ENCODE results near the gene CADPS2. TPM values are rescaled to one million over a fixed set of nuclear protein-coding genes. Genes with fewer than 3 reads are reported as not detected.
"Not testable (repeated sequence)": the region's sequence is repeated elsewhere in the genome, so short reads cannot be mapped to it uniquely, and the experiment has no call there.

The CADPS2 gene
- total RNA-seq, 1 experiment from 2014 or later: 0.23 TPM

DNA sequence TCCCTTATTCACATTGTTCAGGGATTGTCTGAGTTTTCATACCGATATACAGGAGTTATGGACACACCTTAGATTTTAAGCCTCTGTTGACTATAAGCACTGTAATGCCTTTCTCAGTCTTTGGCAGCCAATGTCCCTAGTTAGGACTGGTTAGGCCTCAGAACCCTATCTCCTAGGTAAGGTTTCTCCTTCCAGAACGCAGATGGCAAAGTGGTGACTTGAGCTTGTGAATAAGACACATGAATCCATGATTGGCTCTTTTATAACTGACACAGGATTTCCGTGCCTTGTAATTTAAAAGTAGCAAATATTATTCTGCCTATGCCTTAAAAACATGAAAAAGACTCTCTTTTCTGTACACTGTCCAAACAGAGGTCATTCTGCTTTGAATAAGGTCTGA is 171.1 kb downstream of the CADPS2 start:
- no peak for DNase-seq (ENCODE audit: low read depth)

DNA sequence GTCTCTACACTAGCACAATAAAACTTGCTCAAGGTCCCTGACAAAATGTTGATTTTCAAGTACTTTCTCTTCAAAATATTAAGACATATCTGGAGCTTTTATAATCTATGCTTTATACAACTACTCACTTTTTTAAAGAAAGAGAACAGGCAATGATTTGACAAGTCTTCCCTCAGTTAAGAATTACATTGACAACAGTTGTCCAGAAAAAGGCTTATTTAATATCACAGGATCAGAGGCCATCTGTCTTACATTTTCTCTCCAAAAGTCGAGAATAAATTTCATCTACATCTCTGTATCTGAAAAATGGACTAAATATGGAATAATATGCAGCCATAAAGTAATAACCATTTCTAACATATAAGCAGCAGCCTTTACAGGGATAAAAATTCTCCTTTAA is 175.3 kb downstream of the CADPS2 start:
- no peak for DNase-seq (ENCODE audit: low read depth)

DNA sequence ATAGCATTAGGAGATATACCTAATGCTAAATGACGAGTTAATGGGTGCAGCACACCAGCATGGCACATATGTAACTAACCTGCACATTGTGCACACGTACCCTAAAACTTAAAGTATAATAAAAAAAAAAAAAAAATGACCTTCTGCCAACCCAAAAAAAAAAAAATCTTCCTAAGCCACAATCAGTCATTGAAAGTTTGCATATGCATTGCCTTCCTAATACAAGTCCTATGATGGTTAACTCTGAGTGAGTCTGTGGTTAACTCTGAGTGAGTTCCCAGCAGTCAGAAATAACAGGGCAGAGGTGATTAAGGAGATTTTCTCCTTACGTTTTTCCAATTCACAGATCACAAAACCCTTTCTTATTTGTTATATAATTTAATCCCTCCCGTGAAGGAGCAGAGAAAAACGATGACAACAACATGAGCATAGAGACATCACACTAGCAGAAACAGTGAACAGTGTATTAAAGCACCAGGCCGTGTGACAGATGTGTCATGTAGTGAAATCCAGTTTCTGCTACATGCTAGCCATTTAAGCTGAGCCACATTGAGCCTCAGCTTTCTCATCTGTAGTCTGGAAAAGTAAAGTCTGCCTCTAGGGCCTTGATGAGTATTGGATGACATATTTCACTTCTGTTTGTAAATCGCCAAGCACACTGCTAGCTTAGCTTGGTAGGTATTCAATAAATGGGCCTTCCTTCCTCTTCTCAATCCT is 176.2 kb downstream of the CADPS2 start:
- DNase-seq (ENCODE audit: low read depth): no peak

DNA sequence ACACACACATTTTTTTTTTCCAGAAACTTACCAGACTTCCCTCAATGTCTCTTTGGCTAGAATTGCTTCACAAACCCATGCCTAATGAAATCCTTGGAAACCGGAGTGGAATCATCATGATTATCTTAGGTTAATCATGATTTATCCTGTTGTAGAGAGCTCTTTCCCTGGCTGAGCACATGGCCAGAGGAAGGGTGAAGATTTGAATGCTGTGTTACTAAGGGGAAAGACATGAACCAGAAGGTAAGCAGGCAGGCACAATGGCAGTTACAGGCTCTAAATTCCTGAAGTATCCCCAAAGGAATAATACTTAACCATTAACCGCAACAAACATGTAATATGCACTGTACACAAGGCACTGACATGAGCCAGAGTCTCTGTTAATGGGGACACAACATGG is 179.4 kb downstream of the CADPS2 start:
- DNase-seq (ENCODE audit: low read depth): no peak

DNA sequence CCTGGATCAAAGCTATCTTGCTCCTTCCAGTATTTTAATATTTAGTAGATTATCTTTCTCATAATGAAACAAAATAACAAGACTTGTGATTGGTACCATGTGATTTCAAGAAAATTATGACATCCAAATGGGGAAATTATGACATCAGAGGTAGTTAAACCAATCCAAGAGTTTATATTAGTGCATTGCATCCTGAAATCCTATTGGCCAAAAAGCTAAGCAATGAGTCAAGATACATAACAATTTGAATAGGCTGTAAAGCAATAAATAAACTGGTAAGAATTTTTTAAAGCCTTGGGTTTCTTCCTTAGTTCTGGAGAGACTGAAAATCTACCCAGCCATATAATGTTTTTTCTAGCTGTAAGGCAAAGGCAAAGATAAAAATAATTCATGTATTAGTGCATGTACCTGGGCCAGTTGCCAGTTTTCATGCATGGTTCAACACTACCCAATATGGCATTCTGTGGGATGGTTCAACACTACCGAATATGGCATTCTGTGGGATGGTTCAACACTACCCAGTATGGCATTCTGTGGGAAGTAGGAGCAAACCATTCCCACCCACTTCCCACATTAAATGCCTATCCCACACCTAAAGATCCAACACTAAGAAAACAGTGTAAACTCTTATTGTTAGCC is 183.3 kb downstream of the CADPS2 start, which contains the start of gene RNF148:
TSS of gene RNF148 (minus strand) at position 51 of the 639 bp plus-strand sequence. CDS start 172 bp downstream, outside the sequence.
- DNase-seq (ENCODE audit: low read depth): no peak

DNA sequence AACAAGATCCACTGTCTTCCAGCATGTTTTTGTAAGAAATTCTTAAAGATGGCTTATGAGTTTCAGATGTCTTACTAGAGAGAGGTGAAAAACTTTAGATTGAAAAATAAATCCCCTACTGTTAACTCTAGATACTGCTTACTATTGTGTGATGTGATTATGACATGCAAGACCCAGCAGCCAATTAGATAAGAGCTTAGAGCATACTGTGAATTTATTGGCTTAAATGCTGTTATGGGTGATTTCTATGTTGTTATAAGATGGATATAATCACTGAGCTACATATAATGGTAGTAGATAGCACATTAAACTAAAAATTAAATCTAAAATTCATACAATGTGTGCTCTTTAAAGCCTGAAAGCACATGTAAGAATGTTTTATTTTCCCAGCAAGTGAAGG is 187.2 kb downstream of the CADPS2 start, which contains the start of gene RNF133:
TSS of gene RNF133 (minus strand) at position 101 of the 400 bp plus-strand sequence. CDS start 199 bp downstream, outside the sequence.
- DNase-seq (ENCODE audit: low read depth): no peak

DNA sequence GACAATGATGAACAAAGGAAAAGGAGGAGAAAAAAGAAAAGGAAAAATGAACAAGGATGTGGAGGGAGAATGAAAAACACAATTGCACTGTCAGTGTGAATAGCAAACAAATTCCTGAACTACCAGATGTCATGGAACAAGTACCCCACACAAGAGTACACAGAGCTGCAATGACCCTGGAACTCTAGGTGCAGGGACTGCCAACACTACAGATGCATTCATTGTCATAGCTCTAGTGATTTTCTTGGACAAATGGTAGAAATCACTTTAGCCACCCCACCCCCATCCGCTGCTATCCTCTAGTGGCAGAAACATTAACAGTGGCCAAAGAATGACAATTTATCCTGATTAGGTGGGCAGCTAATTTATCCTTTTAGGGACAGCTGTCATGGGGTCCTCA is 190.4 kb downstream of the CADPS2 start:
- DNase-seq (ENCODE audit: low read depth): no peak

DNA sequence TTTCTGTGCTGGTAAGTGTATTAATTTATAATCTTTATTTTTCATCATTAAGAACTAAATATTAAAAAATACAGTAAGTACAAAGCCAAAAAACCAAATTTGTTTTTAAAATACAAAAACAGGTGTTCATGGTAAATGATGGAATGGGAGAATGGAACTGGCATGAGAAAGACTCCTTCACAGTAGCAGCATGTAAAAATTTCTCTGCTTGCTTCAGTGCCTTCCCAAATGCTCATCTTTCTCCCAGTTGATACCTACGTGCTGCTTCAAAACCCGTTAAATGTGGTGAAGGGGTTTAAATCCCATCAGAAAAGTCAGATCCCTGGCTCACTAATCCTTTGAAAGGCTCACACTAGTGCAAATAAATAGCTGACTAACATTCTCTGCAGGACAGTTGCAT is 191.6 kb downstream of the CADPS2 start:
- no peak for DNase-seq (ENCODE audit: low read depth)

DNA sequence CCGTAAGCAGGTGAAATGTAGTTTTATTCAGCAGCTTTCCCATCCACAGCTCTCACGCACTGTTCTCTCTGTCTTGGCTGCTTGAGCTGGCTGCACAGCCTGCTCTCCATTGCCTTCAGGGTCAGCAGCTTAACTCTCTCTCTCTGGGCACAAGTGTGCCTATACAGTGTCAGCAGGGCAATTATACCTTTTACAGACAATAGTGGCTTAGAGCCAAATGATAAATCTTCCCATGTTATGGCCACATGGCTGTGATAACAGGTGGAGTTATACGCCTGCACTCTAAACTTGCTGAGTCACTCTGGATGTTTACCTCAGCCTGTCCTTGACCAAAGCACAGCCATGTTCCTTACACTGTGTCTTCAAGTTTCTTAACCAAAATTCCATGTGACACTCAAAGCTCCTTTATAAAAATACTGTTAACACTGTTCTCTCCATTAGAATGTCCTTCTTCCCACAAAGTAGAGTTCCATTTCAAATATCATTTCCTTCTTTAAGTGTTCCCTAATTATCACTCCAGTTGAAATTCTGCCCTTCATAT is 193.4 kb downstream of the CADPS2 start:
- no peak for DNase-seq (ENCODE audit: low read depth)

DNA sequence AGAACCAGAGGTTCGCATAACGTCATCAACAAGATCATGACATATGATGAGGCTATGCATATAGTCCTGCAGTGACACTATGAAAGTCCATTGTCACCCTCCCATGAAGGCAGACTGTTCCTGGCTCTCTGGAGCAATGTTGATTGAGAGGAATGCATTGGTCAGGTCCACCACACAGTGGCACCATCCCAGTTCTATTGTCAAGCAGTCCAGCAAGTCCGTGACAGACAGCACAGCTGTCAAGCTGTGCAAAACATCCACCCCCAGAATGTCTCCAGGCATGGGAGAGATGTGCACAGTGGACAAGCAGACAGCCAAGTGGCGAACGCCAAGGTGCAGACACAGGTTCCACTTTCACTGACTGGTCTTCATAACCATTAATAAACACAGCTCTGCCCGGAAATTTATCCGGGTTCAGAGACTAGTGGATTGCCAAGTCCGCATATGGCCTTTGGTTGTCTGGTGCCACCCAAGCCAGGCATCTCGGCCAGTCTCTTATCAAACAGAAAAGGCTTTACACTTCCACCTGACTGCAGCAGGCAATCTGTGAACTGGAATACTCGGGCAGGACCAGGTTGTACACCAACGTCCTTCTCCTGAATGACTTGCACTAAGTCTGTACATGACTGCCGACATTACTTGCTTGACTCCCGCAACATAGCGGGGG is 194.6 kb downstream of the CADPS2 start:
- DNase-seq (ENCODE audit: low read depth): no peak

DNA sequence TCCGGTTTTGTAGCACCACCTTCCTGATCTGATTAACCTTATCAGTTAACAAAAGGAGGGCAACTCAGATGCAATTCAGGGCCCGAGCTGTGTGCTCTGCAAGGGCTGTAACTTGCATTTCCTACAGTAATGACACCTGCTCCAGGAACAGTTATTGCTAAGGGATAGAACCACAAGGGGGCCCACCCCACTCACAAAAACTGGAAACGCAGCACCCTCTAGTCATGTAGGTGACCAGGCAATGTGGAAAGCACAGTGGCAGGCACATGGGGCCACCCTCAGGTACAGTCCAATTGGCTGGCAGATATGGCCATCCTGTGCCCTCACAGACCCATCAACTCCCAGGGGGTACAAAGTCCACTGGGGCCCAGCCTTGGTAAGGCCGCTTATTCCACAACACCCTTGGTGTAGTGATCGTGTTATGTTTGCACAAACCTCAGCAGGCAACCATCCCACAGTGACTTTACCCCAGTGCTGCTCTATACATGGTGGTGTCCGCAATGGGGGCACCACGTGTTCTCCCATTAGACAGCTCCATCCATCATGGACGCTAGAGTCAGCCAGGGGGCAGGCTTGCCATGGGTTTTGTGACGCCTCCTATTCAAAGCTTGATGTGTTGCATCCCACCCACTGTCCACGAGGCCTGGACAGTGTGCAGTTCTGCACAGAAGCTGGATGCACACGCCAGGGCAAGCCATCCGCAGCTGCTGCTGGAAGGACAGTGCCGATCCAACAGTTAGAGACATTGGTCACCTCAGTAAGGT is 196.7 kb downstream of the CADPS2 start:
- no peak for DNase-seq (ENCODE audit: low read depth)

DNA sequence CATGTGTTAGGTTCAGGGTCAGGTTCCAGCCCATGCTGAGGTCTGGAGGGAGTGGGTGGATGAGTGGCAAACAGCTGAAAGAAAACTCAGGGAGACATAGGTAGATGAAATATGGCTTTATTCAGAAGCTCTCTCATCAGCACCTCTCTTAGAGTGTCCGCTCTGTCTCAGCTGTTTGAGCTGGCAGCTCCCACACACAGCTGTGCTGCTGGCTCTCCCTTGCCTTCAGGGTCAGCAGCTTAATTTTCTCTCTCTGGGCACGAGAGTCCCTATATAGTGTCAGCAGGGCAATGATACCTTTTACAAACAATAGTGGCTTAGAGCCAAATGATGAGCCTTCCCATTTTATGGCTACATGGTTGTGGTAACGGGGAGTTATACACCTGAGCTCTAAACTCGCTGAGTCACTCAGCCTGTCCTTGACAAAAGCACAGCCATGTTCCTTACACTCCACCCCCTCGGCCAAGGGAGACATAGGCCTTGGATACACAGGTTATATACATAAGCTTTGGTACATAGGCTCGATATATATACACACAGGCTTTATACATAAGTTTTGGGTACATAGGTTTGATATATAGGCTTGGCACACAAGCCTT is 197.8 kb downstream of the CADPS2 start:
- DNase-seq (ENCODE audit: low read depth): no peak

DNA sequence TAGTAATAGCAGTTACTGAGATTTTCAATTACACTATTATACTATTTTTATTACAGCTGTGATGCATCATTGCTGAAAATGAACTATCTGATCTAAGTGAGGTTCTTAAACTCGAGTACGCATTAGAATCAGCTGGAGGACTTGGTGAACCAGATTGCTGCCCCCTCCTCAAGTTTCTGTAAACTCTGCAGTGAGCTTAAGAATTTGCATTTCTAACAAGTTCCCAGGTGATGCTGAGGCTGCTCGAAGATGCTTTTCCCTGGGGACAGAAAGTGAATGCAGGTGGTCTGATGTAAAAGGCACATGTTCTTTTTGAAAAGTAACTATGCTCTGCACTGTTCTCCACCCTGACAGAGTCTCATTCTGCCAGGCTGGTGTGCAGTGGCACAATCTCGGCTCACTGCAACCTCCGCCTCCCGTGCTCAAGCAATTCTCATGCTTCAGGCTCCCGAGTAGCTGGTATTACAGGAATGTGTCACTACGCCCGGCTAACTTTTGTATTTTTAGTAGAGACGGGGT is 199.8 kb downstream of the CADPS2 start:
- no peak for DNase-seq (ENCODE audit: low read depth)

DNA sequence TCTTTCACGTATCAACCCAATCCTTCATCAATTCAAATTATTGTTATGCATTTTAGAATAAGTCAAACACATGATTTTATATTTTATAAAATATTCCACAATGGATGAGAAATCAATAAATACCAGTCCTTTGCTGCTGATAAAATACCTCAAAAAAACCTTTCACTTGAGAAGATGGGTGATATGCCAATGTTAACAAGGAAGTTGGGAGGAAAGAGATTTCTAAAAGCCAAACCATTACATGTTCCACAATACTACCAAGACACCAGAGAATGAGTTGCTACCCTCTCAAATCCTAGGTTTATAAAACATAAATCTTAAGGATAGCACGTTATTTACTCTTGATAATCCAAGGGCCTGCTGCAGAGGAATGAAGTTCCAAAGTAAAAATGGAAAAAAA is 201.8 kb downstream of the CADPS2 start:
- no peak for DNase-seq (ENCODE audit: low read depth)

DNA sequence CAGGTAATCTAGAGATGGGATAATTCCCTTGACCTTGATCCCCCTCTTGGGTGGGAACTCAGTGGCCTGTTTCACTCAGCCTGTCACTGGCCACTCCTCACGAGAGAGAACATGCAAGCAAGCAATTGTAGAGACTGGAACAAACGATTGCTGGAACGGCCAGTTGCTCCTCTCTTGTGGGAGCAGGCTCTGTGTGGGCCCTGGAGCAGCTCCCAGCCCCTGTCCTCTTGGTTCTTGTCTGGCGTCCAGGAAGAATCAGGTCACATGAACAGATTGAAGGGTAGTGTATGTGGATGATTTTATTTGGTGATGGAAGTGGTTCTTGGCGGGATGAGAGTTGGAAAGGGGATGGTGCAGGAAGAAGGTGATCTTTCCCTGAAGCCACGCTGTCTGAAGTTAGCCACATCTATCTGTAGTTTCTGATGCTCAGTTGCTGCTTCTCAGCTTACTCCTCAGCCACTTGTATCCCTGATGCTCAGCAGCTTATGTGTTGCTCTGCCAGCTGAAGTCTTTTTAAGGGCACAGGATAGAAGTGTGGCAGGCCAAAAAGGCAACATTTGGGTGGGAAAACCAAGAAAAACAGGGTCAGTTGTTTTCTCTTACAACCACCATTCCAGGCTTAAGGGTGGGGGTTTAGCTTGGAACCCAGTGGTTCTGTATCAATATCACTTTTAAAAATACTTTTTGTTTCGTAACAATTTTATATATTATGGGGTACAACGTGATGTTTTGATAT is 203.3 kb downstream of the CADPS2 start:
- DNase-seq (ENCODE audit: low read depth): no peak

DNA sequence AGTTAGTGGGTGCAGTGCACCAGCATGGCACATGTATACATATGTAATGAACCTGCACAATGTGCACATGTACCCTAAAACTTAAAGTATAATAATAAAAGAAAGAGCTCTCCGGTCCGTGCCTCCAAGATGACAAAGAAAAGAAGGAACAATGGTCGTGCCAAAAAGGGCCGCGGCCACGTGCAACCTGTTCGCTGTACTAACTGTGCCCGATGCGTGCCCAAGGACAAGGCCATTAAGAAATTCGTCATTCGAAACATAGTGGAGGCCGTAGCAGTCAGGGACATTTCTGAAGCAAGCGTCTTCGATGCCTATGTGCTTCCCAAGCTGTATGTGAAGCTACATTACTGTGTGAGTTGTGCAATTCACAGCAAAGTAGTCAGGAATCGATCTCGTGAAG is 205.1 kb downstream of the CADPS2 start:
- DNase-seq (ENCODE audit: low read depth): not testable (repeated sequence)

DNA sequence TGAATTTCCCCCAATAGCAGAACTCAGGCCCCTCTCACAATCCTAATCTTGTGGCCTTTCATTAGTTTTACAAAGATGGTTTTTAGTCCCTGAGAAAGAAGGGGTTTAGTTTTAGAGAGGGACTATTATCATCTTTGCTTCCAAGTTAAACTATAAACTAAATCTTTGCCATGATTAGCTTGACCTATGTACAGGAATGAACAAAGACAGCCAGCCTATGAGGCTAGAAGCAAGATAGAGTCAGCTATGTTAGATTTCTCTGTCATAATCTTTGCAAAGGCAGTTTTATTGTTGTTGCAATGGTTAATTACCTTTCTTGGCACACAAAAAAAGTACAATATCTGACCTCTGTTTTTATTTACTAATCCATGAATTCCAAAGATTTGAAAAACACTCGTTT is 206.4 kb downstream of the CADPS2 start:
- no peak for DNase-seq (ENCODE audit: low read depth)

DNA sequence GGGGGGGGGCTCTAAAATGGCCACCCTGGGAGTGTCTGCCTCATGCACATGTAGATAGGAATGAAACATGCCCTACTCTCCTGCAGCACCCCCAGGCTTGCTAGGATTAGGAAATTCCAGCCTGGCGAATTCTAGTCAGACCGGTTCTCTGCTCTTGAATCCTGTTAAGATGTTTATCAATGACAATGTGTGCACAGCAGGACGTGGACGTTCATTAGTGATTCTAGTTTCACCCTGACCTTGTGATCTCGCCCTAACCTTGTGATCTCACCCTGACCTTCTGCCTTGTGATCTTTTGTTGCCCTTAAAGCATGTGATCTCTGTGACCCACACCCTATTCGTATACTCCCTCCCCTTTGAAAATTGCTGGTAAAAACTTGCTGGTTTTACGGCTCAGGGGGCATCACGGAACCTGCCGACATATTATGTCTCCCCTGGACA is 207.0 kb downstream of the CADPS2 start:
- DNase-seq (ENCODE audit: low read depth): not testable (repeated sequence)

DNA sequence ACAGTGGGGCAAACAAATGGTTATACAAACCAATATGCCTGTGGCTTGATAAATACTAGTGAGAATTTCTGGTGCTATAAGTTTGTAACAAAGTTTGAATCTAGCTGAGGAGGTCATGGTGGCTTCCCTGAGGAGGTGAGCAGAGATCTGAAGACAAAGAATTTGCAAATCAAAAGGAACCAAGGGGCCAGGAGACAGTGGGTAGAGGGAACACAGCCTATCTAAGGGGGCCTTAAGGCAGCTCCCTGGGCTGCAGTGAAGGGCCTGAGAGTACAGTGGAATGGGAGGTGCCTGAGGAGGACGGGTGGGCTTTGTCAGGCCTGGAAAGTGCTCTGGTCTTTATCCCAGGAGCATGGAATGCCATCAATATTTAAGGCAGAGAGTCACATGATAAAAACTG is 209.1 kb downstream of the CADPS2 start:
- no peak for DNase-seq (ENCODE audit: low read depth)

DNA sequence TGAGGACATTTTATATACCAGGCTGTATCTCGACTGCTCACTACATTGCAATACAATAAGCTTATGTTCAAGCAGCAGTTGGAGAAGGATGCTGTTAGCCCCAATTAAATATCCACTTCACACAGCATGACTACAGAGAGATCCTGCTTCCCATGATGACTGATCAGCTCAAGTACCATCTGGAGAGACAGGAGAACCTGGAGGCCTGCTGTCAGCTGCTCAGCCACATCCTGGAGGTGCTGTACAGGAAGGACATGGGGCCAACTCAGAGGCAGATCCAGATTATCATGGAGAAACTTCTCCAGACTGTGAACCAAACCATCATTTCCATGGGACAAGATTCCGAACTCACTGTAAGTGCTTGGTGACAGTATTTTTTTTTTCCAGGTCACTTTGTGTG is 209.8 kb downstream of the CADPS2 start:
- DNase-seq (ENCODE audit: low read depth): no peak
